GM12878 (cell line): ENCODE results near the gene CD2AP.
"Not testable (repeated sequence)": the region's sequence is repeated elsewhere in the genome, so short reads cannot be mapped to it uniquely, and the experiment has no call there.

Experiments used
- BRCA1 ChIP-seq: IDR thresholded peaks from 2 replicates; pipeline ENCODE4 v1.6.1; 2011; ENCODE audit warnings: low read depth, low read length, improper control_type of control experiment
- CREB1 ChIP-seq: IDR thresholded peaks from 2 replicates; pipeline ENCODE4 v1.6.1; 2012; ENCODE audit warnings: low read depth, mild to moderate bottlenecking, inconsistent platforms
- CUX1 ChIP-seq: IDR thresholded peaks from 2 replicates; pipeline ENCODE4 v1.6.1; 2012; ENCODE audit warnings: improper control_type of control experiment, low read depth, low read length; ENCODE audit not compliant: insufficient replicate concordance
- HCFC1 ChIP-seq: fragments of 150-350 bp; IDR thresholded peaks from 2 replicates; pipeline ENCODE4 v1.6.1; 2014; ENCODE audit warnings: low read length
- NBN ChIP-seq: fragments of 450-650 bp; IDR thresholded peaks from 2 replicates; pipeline ENCODE4 v1.6.1; 2016
- NRF1 ChIP-seq: conservative IDR thresholded peaks from 2 replicates; pipeline ENCODE4 v1.6.1; 2011; ENCODE audit warnings: mild to moderate bottlenecking, low read depth, low read length, improper control_type of control experiment
- POLR2AphosphoS5 ChIP-seq: IDR thresholded peaks from 2 replicates; pipeline ENCODE4 v1.6.1; 2011; ENCODE audit warnings: mild to moderate bottlenecking, low read length, inconsistent platforms
- TAF1 ChIP-seq: IDR thresholded peaks from 2 replicates; pipeline ENCODE4 v1.6.1; 2011; ENCODE audit warnings: mild to moderate bottlenecking, low read depth, low read length, borderline replicate concordance
- TF ChIP-seq, protein P1 (sequence below): fragments of 450-650 bp; IDR thresholded peaks from 2 replicates; pipeline ENCODE4 v1.6.1; 2017; ENCODE audit warnings: mild to moderate bottlenecking, moderate library complexity
- TF ChIP-seq, protein P2 (sequence below): IDR thresholded peaks from 2 replicates; pipeline ENCODE4 v1.6.1; 2012; ENCODE audit warnings: low read depth, low read length, improper control_type of control experiment
- TF ChIP-seq, protein P3 (sequence below), 3 experiments: IDR thresholded peaks in 2 of 3; conservative IDR thresholded peaks in 1 of 3; 2 replicates each; pipeline ENCODE4 v1.5.1; 2011; ENCODE audit warnings: low read depth in 3 of 3, low read length in 3 of 3, mild to moderate bottlenecking in 3 of 3, control low read depth in 2 of 3, moderate library complexity in 2 of 3, inconsistent platforms in 1 of 3, mixed read lengths in 1 of 3; ENCODE audit not compliant: control insufficient read depth in 2 of 3, insufficient read depth in 1 of 3; ENCODE audit errors: extremely low read depth in 1 of 3

DNA sequence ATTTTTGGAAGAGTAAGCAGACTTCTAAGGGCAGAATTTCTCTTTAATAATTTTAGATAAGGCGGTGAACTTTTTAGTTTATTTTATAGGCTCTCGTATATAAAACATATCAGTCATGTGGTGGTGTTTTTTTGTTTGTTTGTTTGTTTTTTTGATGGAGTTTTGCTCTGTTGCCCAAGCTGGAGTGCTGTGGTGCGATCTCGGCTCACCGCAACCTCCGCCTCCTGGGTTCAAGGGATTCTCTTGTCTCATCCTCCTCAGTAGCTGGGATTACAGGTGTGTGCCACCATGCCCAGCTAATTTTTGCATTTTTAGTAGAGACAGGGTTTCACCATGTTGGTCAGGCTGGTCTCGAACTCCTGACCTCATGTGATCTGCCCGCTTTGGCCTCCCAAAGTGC lies 3.6 kb downstream of the CD2AP start:
- TF ChIP-seq, protein P1, sequence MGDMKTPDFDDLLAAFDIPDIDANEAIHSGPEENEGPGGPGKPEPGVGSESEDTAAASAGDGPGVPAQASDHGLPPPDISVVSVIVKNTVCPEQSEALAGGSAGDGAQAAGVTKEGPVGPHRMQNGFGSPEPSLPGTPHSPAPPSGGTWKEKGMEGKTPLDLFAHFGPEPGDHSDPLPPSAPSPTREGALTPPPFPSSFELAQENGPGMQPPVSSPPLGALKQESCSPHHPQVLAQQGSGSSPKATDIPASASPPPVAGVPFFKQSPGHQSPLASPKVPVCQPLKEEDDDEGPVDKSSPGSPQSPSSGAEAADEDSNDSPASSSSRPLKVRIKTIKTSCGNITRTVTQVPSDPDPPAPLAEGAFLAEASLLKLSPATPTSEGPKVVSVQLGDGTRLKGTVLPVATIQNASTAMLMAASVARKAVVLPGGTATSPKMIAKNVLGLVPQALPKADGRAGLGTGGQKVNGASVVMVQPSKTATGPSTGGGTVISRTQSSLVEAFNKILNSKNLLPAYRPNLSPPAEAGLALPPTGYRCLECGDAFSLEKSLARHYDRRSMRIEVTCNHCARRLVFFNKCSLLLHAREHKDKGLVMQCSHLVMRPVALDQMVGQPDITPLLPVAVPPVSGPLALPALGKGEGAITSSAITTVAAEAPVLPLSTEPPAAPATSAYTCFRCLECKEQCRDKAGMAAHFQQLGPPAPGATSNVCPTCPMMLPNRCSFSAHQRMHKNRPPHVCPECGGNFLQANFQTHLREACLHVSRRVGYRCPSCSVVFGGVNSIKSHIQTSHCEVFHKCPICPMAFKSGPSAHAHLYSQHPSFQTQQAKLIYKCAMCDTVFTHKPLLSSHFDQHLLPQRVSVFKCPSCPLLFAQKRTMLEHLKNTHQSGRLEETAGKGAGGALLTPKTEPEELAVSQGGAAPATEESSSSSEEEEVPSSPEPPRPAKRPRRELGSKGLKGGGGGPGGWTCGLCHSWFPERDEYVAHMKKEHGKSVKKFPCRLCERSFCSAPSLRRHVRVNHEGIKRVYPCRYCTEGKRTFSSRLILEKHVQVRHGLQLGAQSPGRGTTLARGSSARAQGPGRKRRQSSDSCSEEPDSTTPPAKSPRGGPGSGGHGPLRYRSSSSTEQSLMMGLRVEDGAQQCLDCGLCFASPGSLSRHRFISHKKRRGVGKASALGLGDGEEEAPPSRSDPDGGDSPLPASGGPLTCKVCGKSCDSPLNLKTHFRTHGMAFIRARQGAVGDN, result not testable (repeated sequence)
- TF ChIP-seq, protein P2, sequence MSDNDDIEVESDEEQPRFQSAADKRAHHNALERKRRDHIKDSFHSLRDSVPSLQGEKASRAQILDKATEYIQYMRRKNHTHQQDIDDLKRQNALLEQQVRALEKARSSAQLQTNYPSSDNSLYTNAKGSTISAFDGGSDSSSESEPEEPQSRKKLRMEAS, result not testable (repeated sequence)
- TF ChIP-seq, protein P3, sequence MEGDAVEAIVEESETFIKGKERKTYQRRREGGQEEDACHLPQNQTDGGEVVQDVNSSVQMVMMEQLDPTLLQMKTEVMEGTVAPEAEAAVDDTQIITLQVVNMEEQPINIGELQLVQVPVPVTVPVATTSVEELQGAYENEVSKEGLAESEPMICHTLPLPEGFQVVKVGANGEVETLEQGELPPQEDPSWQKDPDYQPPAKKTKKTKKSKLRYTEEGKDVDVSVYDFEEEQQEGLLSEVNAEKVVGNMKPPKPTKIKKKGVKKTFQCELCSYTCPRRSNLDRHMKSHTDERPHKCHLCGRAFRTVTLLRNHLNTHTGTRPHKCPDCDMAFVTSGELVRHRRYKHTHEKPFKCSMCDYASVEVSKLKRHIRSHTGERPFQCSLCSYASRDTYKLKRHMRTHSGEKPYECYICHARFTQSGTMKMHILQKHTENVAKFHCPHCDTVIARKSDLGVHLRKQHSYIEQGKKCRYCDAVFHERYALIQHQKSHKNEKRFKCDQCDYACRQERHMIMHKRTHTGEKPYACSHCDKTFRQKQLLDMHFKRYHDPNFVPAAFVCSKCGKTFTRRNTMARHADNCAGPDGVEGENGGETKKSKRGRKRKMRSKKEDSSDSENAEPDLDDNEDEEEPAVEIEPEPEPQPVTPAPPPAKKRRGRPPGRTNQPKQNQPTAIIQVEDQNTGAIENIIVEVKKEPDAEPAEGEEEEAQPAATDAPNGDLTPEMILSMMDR (IDR thresholded peaks at IDR 0.05 in 2 of 3, conservative IDR thresholded peaks at IDR 0.05 in 1 of 3; ENCODE audit: control insufficient read depth in 2 of 3, extremely low read depth in 1 of 3, insufficient read depth in 1 of 3, low read depth in 3 of 3, low read length in 3 of 3), result not testable (repeated sequence)
- not testable (repeated sequence) for TF ChIP-seq NRF1, CUX1, CREB1, BRCA1, TAF1, HCFC1, NBN, POLR2AphosphoS5
